IMR-90 (cell line): ENCODE data around the gene BTRC. TPM values are rescaled to one million over a fixed set of nuclear protein-coding genes. Genes with fewer than 3 reads are reported as not detected.

ENCODE experiments used
- ATAC-seq: fragments of 200-7000 bp; cut with Tn5 transposase; 2 replicates; pipeline ENCODE4 v1.9.1; 2020; ENCODE audit warnings: low read depth, mild to moderate bottlenecking, moderate library complexity
- BruUV-seq: library from RNA; stranded (reverse); fragments of 400-500 nt; replicated peaks from 2 replicates; lab custom pipeline; 2021; lab: Mats Ljungman, UMichigan
- CTCF ChIA-PET: fragments of 300-600 bp; formaldehyde crosslinking; extraction: SDS; loops from one replicate; lab custom pipeline; 2021; ENCODE audit warnings: antibody characterized with exemption; lab: Yijun Ruan, JAX
- POLR2A ChIA-PET: fragments of 300-600 bp; sonication (Branson Sonifier 250); formaldehyde crosslinking; loops from one replicate; lab custom pipeline; 2022; ENCODE audit warnings: antibody characterized with exemption; ENCODE audit not compliant: unreplicated experiment; lab: Charles Lee
- DNase-seq: peaks from one replicate; pipeline ENCODE4 v3.0.0; 2013
- H2AFZ ChIP-seq: replicated peaks from 2 replicates; pipeline ENCODE3; 2013; ENCODE audit warnings: low read length, mild to moderate bottlenecking; ENCODE audit not compliant: poor library complexity
- H2AK5ac ChIP-seq: 2 replicates; pipeline ENCODE4 v1.6.1; 2013; ENCODE audit warnings: low read depth, low read length, inconsistent platforms
- H2AK9ac ChIP-seq: replicated peaks from 2 replicates; pipeline ENCODE3; 2013; ENCODE audit warnings: mild to moderate bottlenecking, low read depth, low read length, moderate library complexity; ENCODE audit not compliant: poor library complexity
- H2BK120ac ChIP-seq: 2 replicates; pipeline ENCODE4 v1.6.1; 2013; ENCODE audit warnings: low read depth, low read length, inconsistent platforms
- H2BK15ac ChIP-seq: 3 replicates; pipeline ENCODE4 v1.6.1; 2013; ENCODE audit warnings: low read depth, low read length, inconsistent platforms
- H2BK20ac ChIP-seq: 2 replicates; pipeline ENCODE4 v1.6.1; 2013; ENCODE audit warnings: low read depth, mild to moderate bottlenecking, inconsistent platforms, low read length, moderate library complexity
- H2BK5ac ChIP-seq: 2 replicates; pipeline ENCODE4 v1.6.1; 2013; ENCODE audit warnings: mild to moderate bottlenecking, low read depth, low read length, inconsistent platforms; ENCODE audit not compliant: poor library complexity, severe bottlenecking
- H3K14ac ChIP-seq: replicated peaks from 2 replicates; pipeline ENCODE4 v1.6.1; 2013; ENCODE audit warnings: low read depth, low read length, inconsistent platforms
- H3K18ac ChIP-seq: 2 replicates; pipeline ENCODE4 v1.6.1; 2013; ENCODE audit warnings: low read depth, low read length, control low read depth
- H3K23ac ChIP-seq: 2 replicates; pipeline ENCODE4 v1.6.1; 2013; ENCODE audit warnings: low read depth, low read length, inconsistent platforms
- H3K27ac ChIP-seq: 2 replicates; pipeline ENCODE4 v1.5.1; 2013; ENCODE audit warnings: mild to moderate bottlenecking, control low read depth, low read length; ENCODE audit not compliant: insufficient read depth
- H3K27me3 ChIP-seq: 2 replicates; pipeline ENCODE4 v1.6.1; 2013; ENCODE audit warnings: low read length; ENCODE audit not compliant: control insufficient read depth, insufficient read depth
- H3K36me3 ChIP-seq: 2 replicates; pipeline ENCODE4 v1.6.1; 2013; ENCODE audit warnings: low read length, mixed read lengths; ENCODE audit not compliant: control insufficient read depth, insufficient read depth
- H3K4ac ChIP-seq: 2 replicates; pipeline ENCODE4 v1.6.1; 2013; ENCODE audit warnings: low read depth, low read length, inconsistent platforms
- H3K4me1 ChIP-seq: 2 replicates; pipeline ENCODE4 v1.6.1; 2013; ENCODE audit warnings: low read length, mixed read lengths; ENCODE audit not compliant: control insufficient read depth, insufficient read depth
- H3K4me2 ChIP-seq: 2 replicates; pipeline ENCODE4 v1.6.1; 2013; ENCODE audit warnings: low read depth, mild to moderate bottlenecking, control low read depth, low read length, moderate library complexity
- H3K4me3 ChIP-seq: 2 replicates; pipeline ENCODE4 v1.5.1; 2013; ENCODE audit warnings: low read depth, mild to moderate bottlenecking, control low read depth, low read length, moderate library complexity; ENCODE audit not compliant: insufficient read depth
- H3K56ac ChIP-seq: 2 replicates; pipeline ENCODE4 v1.6.1; 2013; ENCODE audit warnings: low read length, inconsistent platforms; ENCODE audit not compliant: insufficient read depth; ENCODE audit errors: extremely low read depth
- H3K79me1 ChIP-seq, 2 experiments: 2 replicates each; pipeline ENCODE4 v1.6.1; 2013; ENCODE audit warnings: low read length in 2 of 2, inconsistent platforms in 1 of 2, low read depth in 1 of 2
- H3K9ac ChIP-seq: 2 replicates; pipeline ENCODE4 v1.6.1; 2013; ENCODE audit warnings: low read depth, low read length, control low read depth
- H3K9me1 ChIP-seq: 2 replicates; pipeline ENCODE4 v1.6.1; 2013; ENCODE audit warnings: low read length, inconsistent platforms; ENCODE audit not compliant: insufficient read depth
- H3K9me3 ChIP-seq: 2 replicates; pipeline ENCODE4 v1.6.1; 2013; ENCODE audit warnings: low read length; ENCODE audit not compliant: control insufficient read depth, insufficient read depth
- H4K20me1 ChIP-seq: 2 replicates; pipeline ENCODE4 v1.6.1; 2013; ENCODE audit warnings: low read length, inconsistent platforms; ENCODE audit not compliant: insufficient read depth
- H4K5ac ChIP-seq: 2 replicates; pipeline ENCODE4 v1.6.1; 2013; ENCODE audit warnings: mild to moderate bottlenecking, low read depth, low read length, control low read depth
- H4K8ac ChIP-seq, 2 experiments: 2 replicates each; pipeline ENCODE4 v1.6.1; 2013; ENCODE audit warnings: low read depth in 2 of 2, low read length in 2 of 2, control low read depth in 1 of 2, inconsistent platforms in 1 of 2
- H4K91ac ChIP-seq: 2 replicates; pipeline ENCODE4 v1.6.1; 2013; ENCODE audit warnings: low read depth, low read length, inconsistent platforms; ENCODE audit not compliant: insufficient read depth
- BHLHE40 ChIP-seq: fragments of 150-350 bp; IDR thresholded peaks from 2 replicates; pipeline ENCODE4 v1.6.1; 2016; ENCODE audit warnings: mild to moderate bottlenecking, low read depth, low read length
- CHD1 ChIP-seq: IDR thresholded peaks from 2 replicates; pipeline ENCODE4 v1.6.1; 2012; ENCODE audit warnings: low read depth, low read length, improper control_type of control experiment
- FOS ChIP-seq: fragments of 150-350 bp; IDR thresholded peaks from 2 replicates; pipeline ENCODE4 v1.6.1; 2016; ENCODE audit warnings: low read depth, low read length
- MAFK ChIP-seq: IDR thresholded peaks from 2 replicates; pipeline ENCODE4 v1.6.1; 2012; ENCODE audit warnings: low read depth, low read length, improper control_type of control experiment
- MAZ ChIP-seq: IDR thresholded peaks from 2 replicates; pipeline ENCODE4 v1.6.1; 2012; ENCODE audit warnings: low read depth, mild to moderate bottlenecking, low read length, improper control_type of control experiment, moderate library complexity, borderline replicate concordance
- MXI1 ChIP-seq: IDR thresholded peaks from 2 replicates; pipeline ENCODE4 v1.6.1; 2012; ENCODE audit warnings: low read depth, mild to moderate bottlenecking, low read length, moderate library complexity, borderline replicate concordance
- NFE2L2 ChIP-seq: fragments of 150-350 bp; IDR thresholded peaks from 2 replicates; pipeline ENCODE4 v1.6.1; 2016; ENCODE audit warnings: low read depth, mild to moderate bottlenecking, low read length
- POLR2A ChIP-seq: IDR thresholded peaks from 2 replicates; pipeline ENCODE4 v1.6.1; 2012; ENCODE audit warnings: mild to moderate bottlenecking, low read depth, low read length
- RCOR1 ChIP-seq: IDR thresholded peaks from 2 replicates; pipeline ENCODE4 v1.6.1; 2012; ENCODE audit warnings: mild to moderate bottlenecking, low read length, improper control_type of control experiment; ENCODE audit not compliant: insufficient replicate concordance
- RFX5 ChIP-seq: IDR thresholded peaks from 2 replicates; pipeline ENCODE4 v1.8.0; 2012; ENCODE audit warnings: low read depth, mild to moderate bottlenecking, low read length, moderate library complexity
- USF2 ChIP-seq: fragments of 150-350 bp; IDR thresholded peaks from 2 replicates; pipeline ENCODE4 v1.6.1; 2017; ENCODE audit warnings: mild to moderate bottlenecking, antibody characterized with exemption, low read length, low read depth
- WGBS, 2 experiments: methylation state at CpG; one replicate each; pipeline versions ENCODE4 v1.1.5 to v1.1.7; 2013; ENCODE audit warnings: missing lambda C conversion rate in 2 of 2; ENCODE audit not compliant: insufficient read length in 1 of 2; ENCODE audit errors: extremely low coverage in 2 of 2; 5-methylcytosine and 5-hydroxymethylcytosine counted together
- dilution Hi-C: fragments of 300-500 bp; cut with HindIII; formaldehyde crosslinking; loops from one replicate; pipeline ENCODE4 v1.14.3; 2018; ENCODE audit warnings: low sequenced_read_pairs; ENCODE audit not compliant: unreplicated experiment
- in situ Hi-C: fragments of 300-500 bp; cut with MboI; formaldehyde crosslinking; loops from 3 replicates; pipeline ENCODE4 v1.14.3; 2019; ENCODE audit warnings: low sequenced_read_pairs, inconsistent platforms, mixed read lengths
- intact Hi-C: fragments of 100-400 bp; cut with micrococcal nuclease; formaldehyde crosslinking; loops from 2 replicates; pipeline ENCODE4 v1.10.0; 2022
- polyA plus RNA-seq, 3 experiments: library from polyadenylated mRNA; depleted of rRNA; stranded (reverse); fragments of >200 nt; gene quantifications; 2 replicates each; pipeline ENCODE4 v1.2.3, GENCODE V29; 2012; ENCODE audit warnings: low replicate concordance in 1 of 3
- total RNA-seq: library from RNA; depleted of rRNA; stranded (reverse); fragments of >200 nt; gene quantifications from 2 replicates; pipeline ENCODE4 v1.2.3, GENCODE V29; 2012
- TF ChIP-seq, protein P1 (sequence below): fragments of 150-350 bp; IDR thresholded peaks from 2 replicates; pipeline ENCODE4 v1.6.1; 2016; ENCODE audit warnings: low read depth, mild to moderate bottlenecking, low read length, moderate library complexity, borderline replicate concordance

Gene BTRC
- total and polyA plus RNA-seq, 2 of the 4 experiments (the other 2 are of a cell fraction): 7.7 to 8.4 TPM

DNA sequence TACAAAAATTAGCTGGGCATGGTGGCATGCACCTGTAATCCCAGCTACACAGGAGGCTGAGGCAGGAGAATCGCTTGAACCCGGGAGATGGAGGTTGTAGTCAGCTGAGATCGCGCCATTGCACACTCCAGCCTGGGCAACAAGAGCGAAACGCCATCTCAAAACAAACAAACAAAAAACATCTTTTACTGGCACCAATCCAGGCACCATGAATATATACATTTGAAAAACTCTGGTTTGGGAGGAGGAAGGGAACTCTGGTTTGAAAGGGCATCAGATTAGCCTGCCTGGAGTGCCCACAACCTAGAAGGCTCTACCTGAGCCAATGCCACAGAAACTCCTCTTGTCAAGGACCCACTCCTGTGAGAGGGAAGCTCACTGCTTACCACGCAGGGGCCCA lies 218.2 kb downstream of the BTRC start:
- H3K9me3 ChIP-seq: peaks cover 7% of the 10 kb centered on the region
- no peak overlapping the region for H2BK120ac ChIP-seq
- H3K27me3 ChIP-seq: peaks cover 26% of the 10 kb centered on the region
- TF ChIP-seq, protein P1, sequence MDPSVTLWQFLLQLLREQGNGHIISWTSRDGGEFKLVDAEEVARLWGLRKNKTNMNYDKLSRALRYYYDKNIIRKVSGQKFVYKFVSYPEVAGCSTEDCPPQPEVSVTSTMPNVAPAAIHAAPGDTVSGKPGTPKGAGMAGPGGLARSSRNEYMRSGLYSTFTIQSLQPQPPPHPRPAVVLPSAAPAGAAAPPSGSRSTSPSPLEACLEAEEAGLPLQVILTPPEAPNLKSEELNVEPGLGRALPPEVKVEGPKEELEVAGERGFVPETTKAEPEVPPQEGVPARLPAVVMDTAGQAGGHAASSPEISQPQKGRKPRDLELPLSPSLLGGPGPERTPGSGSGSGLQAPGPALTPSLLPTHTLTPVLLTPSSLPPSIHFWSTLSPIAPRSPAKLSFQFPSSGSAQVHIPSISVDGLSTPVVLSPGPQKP: no peak
- TF ChIP-seq FOS: no peak
- TF ChIP-seq BHLHE40: no peak
- TF ChIP-seq RFX5: no peak
- no peak for TF ChIP-seq MXI1
- TF ChIP-seq POLR2A: no peak
- TF ChIP-seq MAFK: no peak
- no peak for TF ChIP-seq MAZ
- no peak for TF ChIP-seq USF2
- TF ChIP-seq NFE2L2: no peak
- TF ChIP-seq CHD1: no peak
- TF ChIP-seq RCOR1: no peak
- H4K20me1 ChIP-seq: no peaks in the 10 kb centered on the region
- H2AK5ac ChIP-seq: no peak overlapping the region
- H3K9ac ChIP-seq: no peak overlapping the region
- no peak overlapping the region for H3K23ac ChIP-seq
- ATAC-seq (no peak), DNase-seq (no peak)
- H3K36me3 ChIP-seq: no peaks in the 10 kb centered on the region
- CTCF ChIA-PET: interaction anchor here (0.5 kb wide), 1 partner anchor 1297 kb away, joined by 3 read pairs; no protein-coding TSS in a partner anchor
- POLR2A ChIA-PET: no interaction called here
- no peak overlapping the region for H4K91ac ChIP-seq
- no peak overlapping the region for H3K4me2 ChIP-seq
- dilution Hi-C loops: no loop called here
- no peak overlapping the region for H2BK5ac ChIP-seq
- no peak overlapping the region for H3K56ac ChIP-seq
- H4K8ac ChIP-seq: no peak overlapping the region
- H3K4me3 ChIP-seq: no peak overlapping the region
- BruUV-seq: no TSS peak
- no peak overlapping the region for H2BK15ac ChIP-seq
- peaks cover 3% of the 10 kb centered on the region for H3K9me1 ChIP-seq
- no peak overlapping the region for H4K5ac ChIP-seq
- intact Hi-C loops: no loop called here
- no CpG with 5 or more reads among the region's 7 CpGs for WGBS, 2 experiments
- H3K18ac ChIP-seq: no peak overlapping the region
- no peak overlapping the region for H3K14ac ChIP-seq
- H3K4me1 ChIP-seq: peaks cover 5% of the 10 kb centered on the region
- H2AK9ac ChIP-seq: no peak overlapping the region
- H3K79me1 ChIP-seq: no peaks in the 10 kb centered on the region
- in situ Hi-C loops: loop anchor here (5.0 kb wide), 1 partner anchor 360 kb away; no protein-coding TSS in a partner anchor
- no peak overlapping the region for H3K27ac ChIP-seq
- no peak overlapping the region for H2BK20ac ChIP-seq
- H2AFZ ChIP-seq: no peak overlapping the region
- no peak overlapping the region for H3K4ac ChIP-seq
